ENCODE results near the gene TBX10.

The TBX10 gene

GRCh38 chr11:67649634-67650510 lies 10.3 kb upstream of the TBX10 start:
- peaks cover 51% of the 10 kb centered on the region for H3K27me3 ChIP-seq (replicated peaks; ENCODE audit: control insufficient read depth, insufficient read depth, low read length)
- no peak for DNase-seq (ENCODE audit: low read depth)
- H3K9ac ChIP-seq (ENCODE audit: low read length): no peak overlapping the region
- H3K4me3 ChIP-seq (ENCODE audit: low read length): no peak overlapping the region
- no peaks in the 10 kb centered on the region for H3K9me3 ChIP-seq (ENCODE audit: control insufficient read depth, low read length)
- H3K4me1 ChIP-seq (ENCODE audit: control insufficient read depth, insufficient read depth, low read length): no peaks in the 10 kb centered on the region
- H3K36me3 ChIP-seq (ENCODE audit: control insufficient read depth, insufficient read depth, low read length, severe bottlenecking): no peaks in the 10 kb centered on the region

GRCh38 chr11:67648796-67649613 lies 9.4 kb upstream of the TBX10 start:
- no peak for DNase-seq (ENCODE audit: low read depth)

GRCh38 chr11:67648140-67648795 lies 8.7 kb upstream of the TBX10 start:
- Histone ChIP-seq H3K4me1 (ENCODE audit: control insufficient read depth, insufficient read depth, low read length) (no peaks in the 10 kb centered on the region), H3K36me3 (ENCODE audit: control insufficient read depth, insufficient read depth, low read length, severe bottlenecking) (no peaks in the 10 kb centered on the region), H3K27me3 (replicated peaks; ENCODE audit: control insufficient read depth, insufficient read depth, low read length) (peaks cover 51% of the 10 kb centered on the region), H3K4me3 (ENCODE audit: low read length) (no peak overlapping the region), H3K9me3 (ENCODE audit: control insufficient read depth, low read length) (no peaks in the 10 kb centered on the region), H3K9ac (ENCODE audit: low read length) (no peak overlapping the region)
- DNase-seq (ENCODE audit: low read depth): no peak

More at GRCh38 chr11:67648796-67649613, 9.4 kb upstream of the TBX10 start:
- H3K9me3 ChIP-seq (ENCODE audit: control insufficient read depth, low read length): no peaks in the 10 kb centered on the region
- H3K9ac ChIP-seq (ENCODE audit: low read length): no peak overlapping the region
- H3K36me3 ChIP-seq (ENCODE audit: control insufficient read depth, insufficient read depth, low read length, severe bottlenecking): no peaks in the 10 kb centered on the region
- H3K4me1 ChIP-seq (ENCODE audit: control insufficient read depth, insufficient read depth, low read length): no peaks in the 10 kb centered on the region
- H3K27me3 ChIP-seq (replicated peaks; ENCODE audit: control insufficient read depth, insufficient read depth, low read length): peaks cover 51% of the 10 kb centered on the region
- no peak overlapping the region for H3K4me3 ChIP-seq (ENCODE audit: low read length)

- H3K4me1 ChIP-seq (ENCODE audit: control insufficient read depth, insufficient read depth, low read length): no peaks in the 10 kb centered on the region
- H3K9me3 ChIP-seq (ENCODE audit: control insufficient read depth, low read length): no peaks in the 10 kb centered on the region
- no peak for DNase-seq (ENCODE audit: low read depth)
- no peak overlapping the region for H3K9ac ChIP-seq (ENCODE audit: low read length)
- no peaks in the 10 kb centered on the region for H3K36me3 ChIP-seq (ENCODE audit: control insufficient read depth, insufficient read depth, low read length, severe bottlenecking)
- H3K27me3 ChIP-seq (replicated peaks; ENCODE audit: control insufficient read depth, insufficient read depth, low read length): peaks cover 51% of the 10 kb centered on the region
- no peak overlapping the region for H3K4me3 ChIP-seq (ENCODE audit: low read length)
Measured at GRCh38 chr11:67647471-67647870, 7.9 kb upstream of the TBX10 start.

GRCh38 chr11:67646535-67647336 lies 7.2 kb upstream of the TBX10 start:
- Histone ChIP-seq H3K9me3 (ENCODE audit: control insufficient read depth, low read length) (no peaks in the 10 kb centered on the region), H3K4me3 (ENCODE audit: low read length) (no peak overlapping the region), H3K27me3 (replicated peaks; ENCODE audit: control insufficient read depth, insufficient read depth, low read length) (peaks cover 54% of the 10 kb centered on the region), H3K36me3 (ENCODE audit: control insufficient read depth, insufficient read depth, low read length, severe bottlenecking) (no peaks in the 10 kb centered on the region), H3K9ac (ENCODE audit: low read length) (no peak overlapping the region), H3K4me1 (ENCODE audit: control insufficient read depth, insufficient read depth, low read length) (no peaks in the 10 kb centered on the region)
- no peak for DNase-seq (ENCODE audit: low read depth)

GRCh38 chr11:67645521-67646461 lies 6.2 kb upstream of the TBX10 start:
- H3K4me3 ChIP-seq (ENCODE audit: low read length): no peak overlapping the region
- peaks cover 60% of the 10 kb centered on the region for H3K27me3 ChIP-seq (replicated peaks; ENCODE audit: control insufficient read depth, insufficient read depth, low read length)
- H3K4me1 ChIP-seq (ENCODE audit: control insufficient read depth, insufficient read depth, low read length): no peaks in the 10 kb centered on the region
- no peaks in the 10 kb centered on the region for H3K36me3 ChIP-seq (ENCODE audit: control insufficient read depth, insufficient read depth, low read length, severe bottlenecking)
- DNase-seq (ENCODE audit: low read depth): no peak
- no peaks in the 10 kb centered on the region for H3K9me3 ChIP-seq (ENCODE audit: control insufficient read depth, low read length)
- no peak overlapping the region for H3K9ac ChIP-seq (ENCODE audit: low read length)

- Histone ChIP-seq H3K9me3 (ENCODE audit: control insufficient read depth, low read length) (no peaks in the 10 kb centered on the region), H3K4me3 (ENCODE audit: low read length) (no peak overlapping the region), H3K27me3 (replicated peaks; ENCODE audit: control insufficient read depth, insufficient read depth, low read length) (peaks cover 59% of the 10 kb centered on the region), H3K36me3 (ENCODE audit: control insufficient read depth, insufficient read depth, low read length, severe bottlenecking) (no peaks in the 10 kb centered on the region), H3K4me1 (ENCODE audit: control insufficient read depth, insufficient read depth, low read length) (no peaks in the 10 kb centered on the region), H3K9ac (ENCODE audit: low read length) (no peak overlapping the region)
- no peak for DNase-seq (ENCODE audit: low read depth)
Measured at GRCh38 chr11:67644472-67645418, 5.2 kb upstream of the TBX10 start.

- Histone ChIP-seq H3K36me3 (ENCODE audit: control insufficient read depth, insufficient read depth, low read length, severe bottlenecking) (no peaks in the 10 kb centered on the region), H3K9me3 (ENCODE audit: control insufficient read depth, low read length) (no peaks in the 10 kb centered on the region), H3K4me3 (ENCODE audit: low read length) (no peak overlapping the region), H3K9ac (ENCODE audit: low read length) (no peak overlapping the region), H3K27me3 (replicated peaks; ENCODE audit: control insufficient read depth, insufficient read depth, low read length) (peaks cover 59% of the 10 kb centered on the region), H3K4me1 (ENCODE audit: control insufficient read depth, insufficient read depth, low read length) (no peaks in the 10 kb centered on the region)
- DNase-seq (ENCODE audit: low read depth): no peak
Measured at GRCh38 chr11:67644042-67644441, 4.5 kb upstream of the TBX10 start.
